HUES48 (cell line): Measurements from ENCODE around the gene ZBTB8B.
"Not testable (repeated sequence)": the region's sequence is repeated elsewhere in the genome, so short reads cannot be mapped to it uniquely, and the experiment has no call there.

Source experiments
- H3K27ac ChIP-seq: one replicate; pipeline ENCODE4 v1.7.0; 2013; ENCODE audit warnings: low read depth, low read length, inconsistent platforms
- H3K27me3 ChIP-seq: 2 replicates; pipeline ENCODE4 v1.6.1; 2013; ENCODE audit warnings: mild to moderate bottlenecking, low read length; ENCODE audit not compliant: control insufficient read depth, insufficient read depth
- H3K36me3 ChIP-seq: 2 replicates; pipeline ENCODE4 v1.6.1; 2013; ENCODE audit warnings: low read length; ENCODE audit not compliant: control insufficient read depth, insufficient read depth
- H3K4me1 ChIP-seq: 2 replicates; pipeline ENCODE4 v1.6.1; 2013; ENCODE audit warnings: mild to moderate bottlenecking, low read length; ENCODE audit not compliant: control insufficient read depth, insufficient read depth
- H3K4me3 ChIP-seq: 2 replicates; pipeline ENCODE4 v1.5.1; 2013; ENCODE audit warnings: mild to moderate bottlenecking, low read depth, low read length
- H3K9ac ChIP-seq: 2 replicates; pipeline ENCODE4 v1.6.1; 2013; ENCODE audit warnings: mild to moderate bottlenecking, low read depth, low read length, moderate library complexity
- H3K9me3 ChIP-seq: 2 replicates; pipeline ENCODE4 v1.6.1; 2013; ENCODE audit warnings: low read length; ENCODE audit not compliant: control insufficient read depth, insufficient read depth

ZBTB8B gene

GRCh38 chr1:32464716-32465577 lies at the start of gene ZBTB8B:
ZBTB8B (plus strand) TSS chr1:32465072; CDS start chr1:32470625, 5,553 bp downstream.
- Histone ChIP-seq H3K9me3 (0 out of 2 replicates have a peak, but pooled peaks cover under 1% of the 10 kb centered on the region), H3K4me3 (peak within 1 kb of the TSS; percentile 87), H3K36me3 (no peaks in the 10 kb centered on the region), H3K9ac (0 out of 2 replicates have a peak within 1 kb of the TSS, but pooled peaks have one; percentile 39), H3K27me3 (no peaks in the 10 kb centered on the region; the same call in 1 of the 2 replicates), H3K27ac (peak within 1 kb of the TSS; percentile 41), H3K4me1 (peaks cover 7% of the 10 kb centered on the region)

- Histone ChIP-seq H3K27me3 (no peaks in the 10 kb centered on the region), H3K9ac (no peak overlapping the region), H3K27ac (no peak overlapping the region), H3K9me3 (peaks cover 19% of the 10 kb centered on the region), H3K36me3 (no peaks in the 10 kb centered on the region), H3K4me3 (no peak overlapping the region), H3K4me1 (no peaks in the 10 kb centered on the region)
Observed at GRCh38 chr1:32421775-32422174, 43.1 kb upstream of the ZBTB8B start.

DNA sequence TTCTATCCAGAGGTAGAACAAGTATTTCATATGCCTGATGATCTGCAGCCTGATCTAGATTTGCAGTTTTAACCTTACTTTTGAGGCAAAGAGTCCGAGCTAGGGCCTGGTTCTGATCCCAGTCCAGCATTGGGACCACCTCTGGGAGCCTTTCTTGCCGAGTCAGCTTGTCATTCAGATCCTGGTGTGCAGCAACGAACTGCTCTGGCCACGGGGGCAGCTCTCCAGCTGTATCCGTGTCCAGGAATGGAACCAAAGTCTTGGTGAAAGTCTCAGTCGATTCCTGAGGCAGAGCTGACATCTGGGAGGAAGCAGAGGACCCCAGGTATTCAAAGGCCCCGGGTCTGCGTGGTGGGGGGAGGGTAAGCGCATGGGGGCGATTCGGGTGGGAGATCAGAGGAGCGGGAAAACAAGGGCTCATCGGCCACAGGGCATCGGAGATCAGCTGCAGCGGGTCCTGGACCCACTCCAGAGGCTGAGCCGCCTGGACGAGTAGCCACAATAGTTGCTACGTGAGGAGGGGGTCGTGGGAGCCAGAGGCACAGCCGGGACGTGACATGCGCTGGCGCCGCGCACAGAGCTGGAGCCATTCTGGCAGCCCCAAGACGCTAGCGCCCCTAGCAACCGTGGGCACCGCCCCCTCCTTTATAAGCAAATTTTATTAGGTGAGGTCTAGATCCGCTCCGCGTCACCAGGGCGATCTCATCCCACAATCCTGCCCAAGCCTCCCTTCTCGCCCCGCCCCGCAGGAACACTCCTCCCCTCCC lies 38.2 kb upstream of the ZBTB8B start:
- Histone ChIP-seq H3K27ac (no peak overlapping the region), H3K9ac (no peak overlapping the region), H3K36me3 (no peaks in the 10 kb centered on the region), H3K4me1 (no peaks in the 10 kb centered on the region), H3K4me3 (no peak overlapping the region), H3K27me3 (no peaks in the 10 kb centered on the region), H3K9me3 (no peaks in the 10 kb centered on the region)

DNA sequence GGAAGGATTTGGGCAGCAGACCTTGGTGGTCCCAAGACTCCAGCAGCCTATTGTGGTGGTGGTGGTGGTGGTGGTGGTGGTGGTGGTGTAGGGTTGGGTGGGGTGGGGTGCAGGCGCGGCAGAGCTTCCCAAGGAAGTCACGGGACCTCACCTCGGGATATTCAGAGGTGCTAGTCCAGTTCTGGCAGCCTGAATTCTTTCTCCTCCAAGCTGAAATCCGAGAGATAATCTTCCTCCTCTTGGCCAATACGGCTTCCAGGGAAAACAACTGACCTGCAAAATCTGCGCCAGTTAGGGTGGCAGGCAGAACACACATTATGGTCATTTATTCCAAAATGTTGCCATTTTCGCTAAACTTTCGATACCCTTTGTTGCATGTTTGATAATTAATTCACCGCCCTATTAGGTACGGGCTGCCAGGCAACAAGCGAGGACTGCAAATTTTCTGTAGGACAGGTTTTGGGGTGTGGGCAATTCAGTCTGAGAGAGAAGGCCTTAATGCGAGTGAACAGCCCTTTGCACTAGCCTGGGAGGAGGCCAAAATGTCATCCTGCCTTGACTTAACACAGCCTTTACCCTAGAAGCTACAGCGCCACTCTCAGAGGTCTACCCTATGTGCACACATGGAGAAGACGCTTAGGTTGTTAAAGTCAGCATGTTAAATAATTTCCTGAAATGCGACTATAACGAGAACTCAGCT lies 37.5 kb upstream of the ZBTB8B start:
- no peak overlapping the region for H3K27ac ChIP-seq
- no peaks in the 10 kb centered on the region for H3K36me3 ChIP-seq
- H3K27me3 ChIP-seq: no peaks in the 10 kb centered on the region
- H3K4me1 ChIP-seq: no peaks in the 10 kb centered on the region
- no peaks in the 10 kb centered on the region for H3K9me3 ChIP-seq
- no peak overlapping the region for H3K9ac ChIP-seq
- no peak overlapping the region for H3K4me3 ChIP-seq

GRCh38 chr1:32431736-32432400 lies 33.0 kb upstream of the ZBTB8B start:
- Histone ChIP-seq H3K9me3 (no peaks in the 10 kb centered on the region), H3K4me1 (no peaks in the 10 kb centered on the region), H3K36me3 (no peaks in the 10 kb centered on the region), H3K27ac (no peak overlapping the region), H3K4me3 (no peak overlapping the region), H3K27me3 (no peaks in the 10 kb centered on the region), H3K9ac (no peak overlapping the region)

GRCh38 chr1:32438136-32438535 lies 26.7 kb upstream of the ZBTB8B start:
- H3K9ac ChIP-seq: 0 out of 2 replicates have a peak overlapping the region, but pooled peaks have one; percentile 2

DNA sequence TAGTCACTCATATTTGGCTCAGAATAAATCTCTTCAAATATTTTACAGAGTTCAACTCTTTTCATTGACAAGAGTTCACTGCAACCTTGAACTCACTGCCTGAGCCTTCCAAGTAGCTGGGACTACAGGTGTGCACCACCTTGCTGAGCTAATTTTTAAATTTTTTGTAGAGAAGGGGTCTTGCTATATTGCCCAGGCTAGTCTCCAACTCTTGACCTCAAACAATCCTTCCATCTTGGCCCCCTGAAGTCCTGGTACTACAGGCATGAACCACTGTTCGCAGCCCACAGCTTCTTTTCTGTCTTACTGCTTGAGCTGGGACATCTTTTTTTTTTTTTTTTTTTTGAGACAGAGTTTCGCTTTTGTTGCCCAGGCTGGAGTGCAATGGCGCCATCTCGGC lies 26.1 kb upstream of the ZBTB8B start:
- H3K27ac ChIP-seq: peak overlapping the region; percentile 94
- not testable (repeated sequence) for H3K27me3 ChIP-seq, H3K4me3 ChIP-seq, H3K9me3 ChIP-seq, H3K36me3 ChIP-seq, H3K9ac ChIP-seq
- peaks cover 16% of the 10 kb centered on the region for H3K4me1 ChIP-seq

More at GRCh38 chr1:32438136-32438535, 26.7 kb upstream of the ZBTB8B start:
- H3K4me3 ChIP-seq: 0 out of 2 replicates have a peak overlapping the region, but pooled peaks have one; percentile 28
- peak overlapping the region; percentile 94 for H3K27ac ChIP-seq
- peaks cover 11% of the 10 kb centered on the region for H3K4me1 ChIP-seq
- no peaks in the 10 kb centered on the region for H3K27me3 ChIP-seq
- H3K9me3 ChIP-seq: peaks cover 8% of the 10 kb centered on the region
- H3K36me3 ChIP-seq: no peaks in the 10 kb centered on the region

DNA sequence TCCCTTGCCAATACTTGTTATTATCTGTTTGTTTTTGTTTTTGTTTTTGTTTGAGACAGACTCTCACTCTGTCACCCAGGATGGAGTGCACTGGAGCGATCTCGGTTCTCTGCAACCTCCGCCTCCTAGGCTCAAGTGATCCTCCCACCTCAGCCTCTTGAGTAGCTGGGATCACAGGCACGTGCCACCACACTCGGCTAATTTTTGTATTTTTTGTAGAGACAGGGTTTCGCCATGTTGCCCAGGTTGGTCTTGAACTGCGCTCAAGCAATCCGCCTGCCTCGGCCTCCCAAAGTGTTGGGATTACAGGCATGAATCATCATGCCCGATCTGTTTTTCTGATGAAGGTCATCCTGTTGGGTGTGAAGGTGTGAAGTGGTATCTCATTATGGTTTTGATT lies 23.4 kb upstream of the ZBTB8B start:
- not testable (repeated sequence) for H3K4me3 ChIP-seq
- H3K4me1 ChIP-seq: peaks cover 40% of the 10 kb centered on the region

GRCh38 chr1:32447469-32448185 lies 17.2 kb upstream of the ZBTB8B start:
- Histone ChIP-seq H3K9me3 (peaks cover 21% of the 10 kb centered on the region), H3K27ac (peak overlapping the region; percentile 86), H3K4me1 (peaks cover 40% of the 10 kb centered on the region), H3K27me3 (no peaks in the 10 kb centered on the region), H3K4me3 (peak overlapping the region; percentile 47), H3K36me3 (no peaks in the 10 kb centered on the region), H3K9ac (peak overlapping the region; percentile 45; the same call in 1 of the 2 replicates)

More for the DNA sequence above, 23.4 kb upstream of the ZBTB8B start:
- H3K36me3 ChIP-seq, H3K27ac ChIP-seq, H3K9ac ChIP-seq, H3K27me3 ChIP-seq, H3K9me3 ChIP-seq: not testable (repeated sequence)
